Nephron (organoid): ENCODE results near the gene FGR.
A peak's percentile ranks its signal among the peaks of the same experiment; 100 is the strongest.

Experiments used
- H3K27ac Mint-ChIP-seq, 3 experiments: 2 replicates each; pipeline ENCODE4 v1.8.0; 2020; ENCODE audit warnings: mixed read lengths in 3 of 3, mild to moderate bottlenecking in 2 of 3, moderate library complexity in 1 of 3
- H3K27me3 Mint-ChIP-seq: 2 replicates; pipeline ENCODE4 v1.8.0; 2021; ENCODE audit warnings: low read depth, mild to moderate bottlenecking, moderate library complexity, mixed read lengths
- H3K36me3 Mint-ChIP-seq: 2 replicates; pipeline ENCODE4 v1.8.0; 2020; ENCODE audit warnings: low read depth, mixed read lengths
- H3K4me1 Mint-ChIP-seq: 2 replicates; pipeline ENCODE4 v1.8.0; 2020; ENCODE audit warnings: mixed read lengths
- H3K4me3 Mint-ChIP-seq, 3 experiments: 2 replicates each; pipeline ENCODE4 v1.8.0; 2020; ENCODE audit warnings: mild to moderate bottlenecking in 3 of 3, mixed read lengths in 3 of 3, moderate library complexity in 2 of 3
- H3K9me3 Mint-ChIP-seq: 2 replicates; pipeline ENCODE4 v1.8.0; 2020; ENCODE audit warnings: mixed read lengths
- TF ChIP-seq, protein P1 (sequence below), 3 experiments: fragments of 200-600 bp; sonication (generic); IDR thresholded peaks; one replicate each; pipeline ENCODE4 v1.5.0; 2021; ENCODE audit warnings: antibody characterized with exemption in 3 of 3; ENCODE audit not compliant: unreplicated experiment in 3 of 3

Gene FGR

GRCh38 chr1:27567971-27568299 lies 67.0 kb downstream of the FGR start:
- no peaks in the 10 kb centered on the region for H3K27me3 Mint-ChIP-seq
- TF ChIP-seq, protein P1, sequence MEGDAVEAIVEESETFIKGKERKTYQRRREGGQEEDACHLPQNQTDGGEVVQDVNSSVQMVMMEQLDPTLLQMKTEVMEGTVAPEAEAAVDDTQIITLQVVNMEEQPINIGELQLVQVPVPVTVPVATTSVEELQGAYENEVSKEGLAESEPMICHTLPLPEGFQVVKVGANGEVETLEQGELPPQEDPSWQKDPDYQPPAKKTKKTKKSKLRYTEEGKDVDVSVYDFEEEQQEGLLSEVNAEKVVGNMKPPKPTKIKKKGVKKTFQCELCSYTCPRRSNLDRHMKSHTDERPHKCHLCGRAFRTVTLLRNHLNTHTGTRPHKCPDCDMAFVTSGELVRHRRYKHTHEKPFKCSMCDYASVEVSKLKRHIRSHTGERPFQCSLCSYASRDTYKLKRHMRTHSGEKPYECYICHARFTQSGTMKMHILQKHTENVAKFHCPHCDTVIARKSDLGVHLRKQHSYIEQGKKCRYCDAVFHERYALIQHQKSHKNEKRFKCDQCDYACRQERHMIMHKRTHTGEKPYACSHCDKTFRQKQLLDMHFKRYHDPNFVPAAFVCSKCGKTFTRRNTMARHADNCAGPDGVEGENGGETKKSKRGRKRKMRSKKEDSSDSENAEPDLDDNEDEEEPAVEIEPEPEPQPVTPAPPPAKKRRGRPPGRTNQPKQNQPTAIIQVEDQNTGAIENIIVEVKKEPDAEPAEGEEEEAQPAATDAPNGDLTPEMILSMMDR (IDR thresholded peaks at IDR 0.05; ENCODE audit: unreplicated experiment in 3 of 3) = no peak
- no peaks in the 10 kb centered on the region for H3K9me3 Mint-ChIP-seq
- no peaks in the 10 kb centered on the region for H3K36me3 Mint-ChIP-seq
- H3K4me3 Mint-ChIP-seq = peak overlapping the region; percentile 48 to 68 (median 53)
- H3K4me1 Mint-ChIP-seq = peaks cover 92% of the 10 kb centered on the region
- peak overlapping the region; percentile 93 to 98 (median 96) for H3K27ac Mint-ChIP-seq

- TF ChIP-seq, protein P1 (IDR thresholded peaks at IDR 0.05; ENCODE audit: unreplicated experiment in 3 of 3) = no peak
- peak overlapping the region; percentile 93 to 98 (median 96) for H3K27ac Mint-ChIP-seq
- no peaks in the 10 kb centered on the region for H3K27me3 Mint-ChIP-seq
- H3K9me3 Mint-ChIP-seq = no peaks in the 10 kb centered on the region
- H3K36me3 Mint-ChIP-seq = no peaks in the 10 kb centered on the region
- H3K4me1 Mint-ChIP-seq = peaks cover 92% of the 10 kb centered on the region
- H3K4me3 Mint-ChIP-seq = peak overlapping the region; percentile 53 to 76 (median 68)
These were observed 67.8 kb downstream of the FGR start for GRCh38 chr1:27567146-27567526.

GRCh38 chr1:27566462-27567145 lies 68.4 kb downstream of the FGR start:
- H3K4me1 Mint-ChIP-seq = peaks cover 90% of the 10 kb centered on the region
- H3K27ac Mint-ChIP-seq = peak overlapping the region; percentile 93 to 98 (median 96)
- no peaks in the 10 kb centered on the region for H3K27me3 Mint-ChIP-seq
- TF ChIP-seq, protein P1 (IDR thresholded peaks at IDR 0.05; ENCODE audit: unreplicated experiment in 3 of 3) = no peak
- H3K4me3 Mint-ChIP-seq = peak overlapping the region; percentile 53 to 76 (median 68)
- H3K9me3 Mint-ChIP-seq = no peaks in the 10 kb centered on the region
- no peaks in the 10 kb centered on the region for H3K36me3 Mint-ChIP-seq

- Mint-ChIP-seq H3K4me1 (peaks cover 92% of the 10 kb centered on the region), H3K4me3 (peak overlapping the region in 1 of 3 experiments; percentile 68), H3K27me3 (no peaks in the 10 kb centered on the region), H3K27ac (peak overlapping the region; percentile 97 to 99 (median 98)), H3K9me3 (no peaks in the 10 kb centered on the region), H3K36me3 (peaks cover under 1% of the 10 kb centered on the region)
- TF ChIP-seq, protein P1 (IDR thresholded peaks at IDR 0.05; ENCODE audit: unreplicated experiment in 3 of 3) = no peak
These were observed 70.0 kb downstream of the FGR start for GRCh38 chr1:27564710-27565649.

GRCh38 chr1:27563591-27564471 lies 71.2 kb downstream of the FGR start:
- H3K4me3 Mint-ChIP-seq = peak overlapping the region; percentile 16 to 68 (median 36)
- no peaks in the 10 kb centered on the region for H3K9me3 Mint-ChIP-seq
- peaks cover 89% of the 10 kb centered on the region for H3K4me1 Mint-ChIP-seq
- H3K27ac Mint-ChIP-seq = peak overlapping the region; percentile 97 to 99 (median 98)
- TF ChIP-seq, protein P1 (IDR thresholded peaks at IDR 0.05; ENCODE audit: unreplicated experiment in 3 of 3) = no peak
- peaks cover 3% of the 10 kb centered on the region for H3K36me3 Mint-ChIP-seq
- H3K27me3 Mint-ChIP-seq = no peaks in the 10 kb centered on the region
